SH-SY5Y (cell line): ENCODE data around the gene VNN1.

ENCODE experiments used
- GATA2 ChIP-seq: IDR thresholded peaks from 2 replicates; pipeline ENCODE4 v1.6.1; 2011; ENCODE audit warnings: mild to moderate bottlenecking, low read depth, low read length
- GATA3 ChIP-seq: IDR thresholded peaks from 2 replicates; pipeline ENCODE4 v1.6.1; 2011; ENCODE audit warnings: low read depth, mild to moderate bottlenecking, low read length, moderate library complexity

VNN1 gene

DNA sequence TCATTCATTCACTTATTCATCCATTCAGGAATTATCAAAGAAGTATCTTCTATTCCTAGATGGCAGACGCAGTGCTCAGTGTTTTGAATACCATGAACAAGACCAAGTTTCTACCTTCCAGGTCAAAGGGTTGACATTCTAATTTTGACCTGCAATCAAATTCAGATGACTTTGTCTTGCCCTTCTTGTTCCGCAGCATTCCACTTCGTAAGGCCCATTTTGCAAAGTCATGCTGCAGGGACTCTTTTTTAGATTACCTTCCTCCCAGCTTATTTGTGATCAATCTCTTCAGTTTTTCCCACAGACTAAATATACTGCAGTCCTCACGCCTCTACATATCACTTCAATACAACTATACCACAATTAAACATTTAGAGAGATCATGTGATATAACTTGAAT lies 47.7 kb downstream of the VNN1 start:
- TF ChIP-seq GATA3 = no peak

DNA sequence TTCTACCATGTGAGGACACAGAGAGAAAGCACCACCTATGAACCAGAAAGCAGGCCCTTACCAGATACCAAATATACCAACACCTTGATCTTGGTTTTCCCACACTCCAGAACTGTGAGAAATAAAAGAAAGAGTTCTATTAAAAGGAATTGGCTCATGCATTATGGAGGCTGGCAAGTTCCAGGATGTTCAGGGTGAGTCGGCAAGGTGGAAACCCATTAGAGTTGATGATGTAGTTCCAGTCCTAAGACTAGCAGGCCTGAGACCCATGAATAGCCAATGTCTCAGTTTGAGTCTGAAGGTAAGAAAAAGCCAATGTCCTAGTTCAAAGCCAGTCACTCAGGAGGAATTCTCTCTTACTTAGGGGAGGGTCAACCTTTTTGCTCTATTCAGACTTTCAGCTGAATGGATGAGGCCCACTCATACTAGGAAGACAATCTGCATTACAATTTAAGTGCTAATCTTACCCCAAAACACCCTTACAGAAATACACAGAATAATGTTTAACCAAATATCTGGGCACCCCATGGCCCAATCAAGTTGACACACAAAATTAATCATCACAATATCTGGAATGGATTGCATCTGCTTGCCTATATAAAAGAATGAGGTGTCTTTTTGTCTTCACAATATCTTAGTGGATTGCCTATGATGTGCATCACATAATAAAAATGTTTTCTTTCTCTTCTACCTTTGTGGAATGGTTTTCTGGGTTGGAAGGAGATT lies 49.4 kb downstream of the VNN1 start:
- TF ChIP-seq GATA2 (no peak), GATA3 (no peak)

DNA sequence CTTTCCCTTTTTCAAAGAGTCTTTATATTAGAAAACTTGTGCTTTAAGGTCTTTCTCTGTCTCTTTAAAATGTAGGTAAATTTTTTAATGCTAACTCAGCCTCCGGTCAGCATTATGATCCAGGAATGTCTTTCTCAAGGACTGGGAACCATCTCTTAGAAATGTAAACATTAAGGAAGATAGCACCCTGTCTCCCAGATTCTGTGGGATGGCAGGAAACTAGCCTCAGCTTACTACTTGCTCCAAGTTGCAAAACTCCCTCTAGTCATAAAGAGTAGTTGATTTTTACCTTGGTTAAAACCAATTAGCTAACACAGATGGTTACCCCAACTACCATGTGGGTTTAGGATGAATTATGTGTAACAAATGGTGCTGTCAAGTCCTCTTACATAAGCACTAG lies 50.2 kb downstream of the VNN1 start:
- TF ChIP-seq GATA3 = no peak

DNA sequence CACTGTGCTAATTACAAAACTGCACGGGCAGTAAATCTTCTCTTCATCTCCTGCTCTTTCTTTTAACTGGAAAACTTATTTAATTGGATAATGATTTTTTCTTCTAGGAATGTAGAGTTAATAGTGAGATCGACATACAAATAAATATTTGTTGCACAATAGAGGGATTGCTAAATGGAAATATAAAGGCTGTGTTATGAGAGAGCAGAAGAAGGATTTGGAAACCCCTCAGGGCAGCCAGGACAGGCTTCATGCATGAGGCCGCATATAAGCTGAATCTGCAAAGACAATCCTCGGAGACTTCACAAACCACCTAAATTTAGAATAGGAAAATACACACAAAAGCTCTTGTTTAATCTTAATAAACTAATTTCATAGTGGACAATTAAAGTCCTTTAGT lies 51.9 kb downstream of the VNN1 start:
- TF ChIP-seq GATA3 (no peak), GATA2 (no peak)

DNA sequence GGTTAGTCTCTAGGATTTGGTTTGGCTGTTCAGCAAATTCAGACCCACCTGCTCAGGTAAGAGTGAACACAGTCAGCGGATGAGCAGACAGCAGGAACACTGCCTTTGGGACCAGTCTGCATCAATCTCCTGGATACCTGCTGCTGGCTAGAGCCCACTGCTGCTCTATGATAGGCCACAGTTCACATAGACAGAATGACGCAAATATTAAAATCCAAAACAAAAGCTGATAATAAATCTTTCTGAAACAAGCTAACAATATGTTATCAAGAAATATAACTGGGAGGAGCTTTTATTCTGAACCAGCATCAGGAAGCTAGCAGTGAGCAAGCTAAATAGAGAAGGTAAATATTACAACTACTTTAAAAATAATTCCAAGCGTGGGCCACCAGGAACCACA lies 54.8 kb downstream of the VNN1 start, which contains the start of gene TAAR1:
TAAR1 (minus strand) TSS at position 101 of the 400 bp plus-strand sequence. CDS start 13,179 bp downstream, outside the sequence.
- TF ChIP-seq GATA3 = no peak
- no peak for TF ChIP-seq GATA2

DNA sequence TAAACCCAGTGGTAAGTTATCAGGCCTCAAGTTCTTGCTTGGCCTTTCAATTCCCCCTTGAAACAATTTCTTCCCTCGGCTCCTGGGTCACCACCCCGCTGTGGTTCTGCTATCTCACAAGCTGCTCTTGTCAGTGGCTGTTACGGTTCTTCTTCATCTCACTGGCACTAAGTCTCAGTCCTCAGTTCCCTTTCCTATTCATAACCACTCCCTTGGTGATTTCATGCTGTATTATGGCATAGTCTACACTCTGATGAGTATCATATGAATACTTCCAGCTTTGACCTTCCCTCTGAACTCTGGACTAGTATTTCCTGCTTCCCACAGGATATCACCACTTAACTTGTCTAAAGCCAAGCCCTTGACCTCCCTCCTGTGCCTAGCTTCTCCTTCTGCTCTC lies 62.8 kb downstream of the VNN1 start:
- TF ChIP-seq GATA2 = no peak
- no peak for TF ChIP-seq GATA3

DNA sequence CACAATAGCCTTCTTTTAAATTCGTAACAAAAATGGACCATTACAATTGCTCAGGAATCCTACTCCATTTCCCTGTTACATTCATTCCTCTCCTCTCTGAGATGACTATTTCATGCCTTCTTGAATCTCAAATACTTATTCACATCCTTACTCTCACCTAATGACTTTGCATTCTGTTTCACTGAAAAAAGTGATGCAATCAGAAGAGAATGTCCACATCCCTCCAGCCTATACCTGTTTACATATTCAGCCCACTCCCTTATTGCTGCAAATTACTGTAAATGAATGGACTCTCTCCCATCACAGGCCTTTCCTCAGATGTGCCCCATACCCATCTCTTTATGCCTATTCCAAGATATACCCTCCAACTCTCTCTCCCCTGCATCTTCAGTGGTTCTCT lies 63.4 kb downstream of the VNN1 start:
- TF ChIP-seq GATA3 = no peak
- TF ChIP-seq GATA2 = no peak

DNA sequence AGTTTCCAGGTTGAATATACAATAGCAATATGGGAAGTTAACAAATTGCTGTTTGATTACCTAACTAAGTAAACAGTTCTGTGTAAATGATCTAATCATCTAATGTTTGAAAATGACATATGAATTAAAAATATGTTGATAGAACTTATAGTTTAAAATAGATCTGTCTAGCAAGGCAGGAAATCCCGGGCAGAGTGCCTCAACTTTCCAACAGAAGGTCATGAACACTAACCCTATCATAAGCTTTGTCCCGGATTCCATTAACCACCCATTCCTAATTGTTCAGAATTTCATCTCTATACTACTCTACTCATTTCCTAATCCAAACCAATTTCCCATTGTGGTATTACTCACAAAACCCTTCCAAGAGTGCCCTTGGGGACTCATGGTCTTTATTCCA lies 65.0 kb downstream of the VNN1 start:
- TF ChIP-seq GATA2 (no peak), GATA3 (no peak)

DNA sequence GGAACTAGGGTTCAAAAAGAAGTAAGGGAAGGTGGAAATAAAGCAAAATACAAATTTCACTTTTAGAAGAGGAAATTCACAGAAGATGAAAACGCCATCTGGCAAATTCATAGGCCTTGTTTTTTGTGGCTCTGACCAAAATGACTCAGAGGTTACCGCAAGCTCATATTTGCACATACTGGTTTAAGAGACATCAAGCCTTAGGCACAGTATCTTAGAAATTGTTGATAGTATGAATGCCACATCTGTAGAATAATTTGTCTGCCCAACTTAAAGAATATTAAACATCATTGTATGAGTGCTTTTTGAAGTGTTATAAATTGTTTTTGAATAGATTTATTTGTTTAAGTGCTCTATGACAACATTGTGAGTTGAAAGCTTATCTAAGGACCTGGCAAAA lies 65.5 kb downstream of the VNN1 start:
- TF ChIP-seq GATA2 (no peak), GATA3 (no peak)

DNA sequence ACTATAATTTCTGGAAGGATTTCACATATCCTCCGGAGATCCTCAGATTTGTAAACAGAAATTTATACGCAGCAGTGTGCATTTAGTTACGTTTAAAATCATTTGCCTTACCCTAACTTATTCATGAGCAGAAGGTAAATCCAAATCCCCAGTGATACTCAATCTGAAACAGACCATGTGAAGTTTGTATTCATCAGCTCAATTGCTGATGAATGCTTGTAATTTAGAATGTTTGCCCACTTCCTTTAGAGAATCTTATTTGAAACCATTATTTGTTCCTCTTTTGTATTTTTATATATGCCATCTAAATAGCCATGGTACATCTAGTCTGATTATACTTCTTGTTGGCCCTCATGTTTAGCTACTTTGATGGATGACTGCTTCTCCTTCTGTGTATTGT lies 70.3 kb downstream of the VNN1 start:
- TF ChIP-seq GATA3 = no peak
- TF ChIP-seq GATA2 = no peak

DNA sequence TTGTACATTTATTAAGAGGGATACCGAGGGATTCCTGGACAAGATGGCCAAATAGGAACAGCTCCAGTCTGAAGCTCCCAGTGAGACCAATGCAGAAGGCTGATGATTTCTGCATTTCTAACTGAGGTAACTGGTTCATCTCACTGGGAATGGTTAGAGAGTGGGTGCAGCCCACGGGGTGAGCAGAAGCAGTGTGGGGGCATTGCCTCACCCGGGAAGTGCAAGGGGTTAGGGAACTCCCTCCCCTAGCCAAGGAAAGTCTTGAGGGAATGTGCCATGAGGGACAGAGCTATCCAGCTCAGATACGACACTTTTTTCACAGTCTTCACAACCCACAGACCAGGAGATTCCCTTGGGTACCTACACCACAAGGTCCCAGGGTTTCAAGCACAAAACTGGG lies 79.1 kb downstream of the VNN1 start:
- TF ChIP-seq GATA3 (no peak), GATA2 (no peak)

DNA sequence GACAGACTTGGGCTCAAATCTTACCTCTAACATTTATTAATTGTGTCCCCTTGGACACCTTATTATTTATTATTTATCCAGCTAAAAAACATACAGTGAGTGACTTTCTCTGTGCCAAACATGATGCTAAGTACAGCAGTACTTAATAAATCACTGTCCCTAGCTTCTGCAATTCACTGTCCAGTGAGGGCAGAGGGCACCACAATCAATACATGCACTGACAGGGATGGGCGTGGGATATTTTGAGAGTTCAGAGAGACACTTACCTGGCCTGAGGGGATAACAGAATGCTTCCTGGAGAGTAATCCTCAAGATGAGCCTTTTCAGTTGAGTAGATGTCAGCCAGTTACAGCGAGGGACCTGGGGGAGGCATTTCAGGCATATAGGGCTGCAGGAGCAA lies 80.5 kb downstream of the VNN1 start:
- TF ChIP-seq GATA3 = no peak
- TF ChIP-seq GATA2 = no peak
